GM12878 (cell line): ENCODE results near the gene ROBO1. TPM values are rescaled to one million over a fixed set of nuclear protein-coding genes. Genes with fewer than 3 reads are reported as not detected.

ENCODE experiments used
- ATAC-seq: fragments of 200-7000 bp; cut with Tn5 transposase; 3 replicates; pipeline ENCODE4 v1.9.1; 2020; ENCODE audit warnings: mild to moderate bottlenecking, moderate library complexity
- BruUV-seq: library from RNA; stranded (reverse); fragments of 400-500 nt; replicated peaks from 2 replicates; lab custom pipeline; 2021; lab: Mats Ljungman, UMichigan
- CTCF ChIA-PET: fragments of 300-600 bp; sonication (Branson Sonifier 250); formaldehyde crosslinking; extraction: SDS; loops from one replicate; lab custom pipeline; 2021; ENCODE audit warnings: inconsistent platforms; lab: Yijun Ruan, JAX
- POLR2A ChIA-PET: fragments of 350-600 bp; formaldehyde crosslinking; extraction: SDS; loops from one replicate; lab custom pipeline; 2021; ENCODE audit warnings: inconsistent platforms; lab: Charles Lee
- RAD21 ChIA-PET: fragments of 300-600 bp; sonication (Branson Sonifier 250); formaldehyde crosslinking; loops from one replicate; lab custom pipeline; 2023; ENCODE audit warnings: antibody characterized with exemption; ENCODE audit not compliant: unreplicated experiment; lab: Charles Lee
- SMC1A ChIA-PET: fragments of 300-600 bp; sonication (Branson Sonifier 250); formaldehyde crosslinking; loops from one replicate; lab custom pipeline; 2023; ENCODE audit not compliant: unreplicated experiment, uncharacterized antibody; lab: Charles Lee
- DNase-seq: peaks from one replicate; pipeline ENCODE4 v3.0.0-alpha.2; 2011; ENCODE audit warnings: low read depth, low spot score
- FAIRE-seq: peaks from 3 replicates; lab custom pipeline; 2011; peaks lifted over from hg19 to GRCh38; lab: Jason Lieb, UNC
- H2AFZ ChIP-seq: 2 replicates; pipeline ENCODE4 v1.6.0; 2011; ENCODE audit warnings: low read depth, low read length, control low read depth; ENCODE audit not compliant: control insufficient read depth
- H3K27ac ChIP-seq: 2 replicates; pipeline ENCODE4 v1.5.1; 2011; ENCODE audit warnings: control low read depth; ENCODE audit not compliant: control insufficient read depth, insufficient read depth
- H3K27me3 ChIP-seq, 2 experiments: replicated peaks in 1 of 2; 2 replicates each; pipeline versions ENCODE4 v1.6.0 to v1.6.1; 2011; ENCODE audit warnings: low read length in 1 of 2; ENCODE audit not compliant: control insufficient read depth in 2 of 2, insufficient read depth in 2 of 2
- H3K36me3 ChIP-seq, 2 experiments: 2 replicates each; pipeline ENCODE4 v1.5.1; 2011; ENCODE audit warnings: low read length in 1 of 2; ENCODE audit not compliant: control insufficient read depth in 2 of 2, insufficient read depth in 2 of 2
- H3K4me1 ChIP-seq: 2 replicates; pipeline ENCODE4 v1.6.1; 2011; ENCODE audit warnings: mild to moderate bottlenecking, low read length, moderate library complexity, mixed read lengths; ENCODE audit not compliant: control insufficient read depth, insufficient read depth
- H3K4me2 ChIP-seq: 2 replicates; pipeline ENCODE4 v1.6.0; 2011; ENCODE audit warnings: control low read depth; ENCODE audit not compliant: control insufficient read depth, insufficient read depth
- H3K4me3 ChIP-seq: fragments of 200-600 bp; sonication (generic); 2 replicates; pipeline ENCODE4 v1.5.1; 2016
- H3K79me2 ChIP-seq: 2 replicates; pipeline ENCODE4 v1.6.0; 2011; ENCODE audit warnings: low read length; ENCODE audit not compliant: control insufficient read depth, insufficient read depth
- H3K9ac ChIP-seq: 2 replicates; pipeline ENCODE4 v1.8.0; 2011; ENCODE audit warnings: low read length, control low read depth, mixed read lengths; ENCODE audit not compliant: control insufficient read depth, insufficient read depth
- H3K9me3 ChIP-seq: replicated peaks from 3 replicates; pipeline ENCODE4 v1.5.1; 2011; ENCODE audit warnings: mild to moderate bottlenecking, low read length; ENCODE audit not compliant: control insufficient read depth, insufficient read depth
- H4K20me1 ChIP-seq: 2 replicates; pipeline ENCODE4 v1.6.0; 2011; ENCODE audit not compliant: control insufficient read depth, insufficient read depth
- ATF7 ChIP-seq: fragments of 450-650 bp; IDR thresholded peaks from 2 replicates; pipeline ENCODE4 v1.6.1; 2016; ENCODE audit warnings: low read depth, mild to moderate bottlenecking
- EP300 ChIP-seq, 2 experiments: fragments of 150-350 bp in 1 of 2; IDR thresholded peaks; 2 replicates each; pipeline ENCODE4 v1.6.1; 2011 to 2012; ENCODE audit warnings: low read depth in 2 of 2, low read length in 2 of 2, borderline replicate concordance in 1 of 2, improper control_type of control experiment in 1 of 2, inconsistent platforms in 1 of 2; ENCODE audit not compliant: control insufficient read depth in 1 of 2
- MTA3 ChIP-seq: IDR thresholded peaks from 2 replicates; pipeline ENCODE4 v1.6.1; 2012; ENCODE audit warnings: low read length, inconsistent platforms, borderline replicate concordance
- MYB ChIP-seq: fragments of 150-350 bp; IDR thresholded peaks from 2 replicates; pipeline ENCODE4 v1.6.1; 2014; ENCODE audit warnings: mild to moderate bottlenecking, low read depth, low read length, borderline replicate concordance
- PAX8 ChIP-seq: fragments of 450-650 bp; IDR thresholded peaks from 2 replicates; pipeline ENCODE4 v1.6.1; 2017; ENCODE audit warnings: mild to moderate bottlenecking, moderate library complexity
- RAD51 ChIP-seq: fragments of 450-650 bp; IDR thresholded peaks from 2 replicates; pipeline ENCODE4 v1.6.1; 2016; ENCODE audit warnings: moderate library complexity, mild to moderate bottlenecking, inconsistent platforms
- RCOR1 ChIP-seq: conservative IDR thresholded peaks from 2 replicates; pipeline ENCODE4 v1.6.1; 2012; ENCODE audit warnings: low read depth, low read length, improper control_type of control experiment
- RUNX3 ChIP-seq: IDR thresholded peaks from 2 replicates; pipeline ENCODE4 v1.6.1; 2012; ENCODE audit warnings: low read length, inconsistent platforms
- SIX5 ChIP-seq: IDR thresholded peaks from 2 replicates; pipeline ENCODE4 v1.6.1; 2011; ENCODE audit warnings: mild to moderate bottlenecking, low read depth, low read length, moderate library complexity; ENCODE audit not compliant: severe bottlenecking
- SMAD1 ChIP-seq: fragments of 450-650 bp; IDR thresholded peaks from 2 replicates; pipeline ENCODE4 v1.6.1; 2018; ENCODE audit warnings: mild to moderate bottlenecking, low read depth; ENCODE audit not compliant: partially characterized antibody
- WGBS: methylation state at CpG from one replicate; pipeline ENCODE4 v1.1.6; 2016; ENCODE audit warnings: low lambda C conversion rate; ENCODE audit not compliant: insufficient replicate concordance, insufficient coverage; ENCODE audit errors: missing lambda C conversion rate; 5-methylcytosine and 5-hydroxymethylcytosine counted together
- in situ Hi-C: fragments of 300-500 bp; cut with MboI; formaldehyde crosslinking; loops from 9 replicates; pipeline ENCODE4 v1.14.3; 2018; ENCODE audit warnings: mixed read lengths
- intact Hi-C: fragments of 100-400 bp; cut with micrococcal nuclease; formaldehyde crosslinking; loops from one replicate; pipeline ENCODE4 v1.14.2; 2022; ENCODE audit not compliant: unreplicated experiment
- polyA plus RNA-seq, 11 experiments: library from polyadenylated mRNA; depleted of rRNA in 4 of 11; unstranded in 6 of 11; stranded (reverse) in 5 of 11; fragments of >200 nt; fragmentation: Nextera tagmentation in 4 of 11; fragmentation: Illumina TruSeq in 1 of 11; extraction: Ambion mirVana in 4 of 11; extraction: Trizol in 1 of 11; gene quantifications; 1 replicate in 1 of 11; 2 replicates in 10 of 11; pipeline versions ENCODE4 v1.2.1 to v1.2.3, GENCODE V29; 2011 to 2016; ENCODE audit warnings: inconsistent platforms in 2 of 11, missing spikeins in 2 of 11, low read depth in 1 of 11
- total RNA-seq, 4 experiments: library from RNA; depleted of rRNA in 3 of 4; stranded (reverse); fragments of >200 nt in 3 of 4; fragmentation: Illumina TruSeq in 1 of 4; extraction: Trizol in 1 of 4; gene quantifications; 2 replicates each; pipeline versions ENCODE4 v1.2.1 to v1.2.3, GENCODE V29; 2013 to 2021

Gene ROBO1
- total and polyA plus RNA-seq, 10 of the 15 experiments (the other 5 are each of a cell fraction or from before 2014, with no cell fraction given) = 0.29 to 46.5 (median 1.2) TPM

GRCh38 chr3:79211586-79212359, 556.0 kb downstream of the ROBO1 start:
- no TSS peak for BruUV-seq
- in situ Hi-C loops = no loop called here
- H3K27ac ChIP-seq = no peak overlapping the region
- H3K27me3 ChIP-seq = no peaks in the 10 kb centered on the region
- POLR2A ChIA-PET = no interaction called here
- H3K9ac ChIP-seq = no peak overlapping the region
- no peak for FAIRE-seq
- H3K4me1 ChIP-seq = no peaks in the 10 kb centered on the region
- H3K9me3 ChIP-seq = no peaks in the 10 kb centered on the region
- no peak overlapping the region for H3K4me3 ChIP-seq
- RAD21 ChIA-PET = no interaction called here
- no peak for DNase-seq
- SMC1A ChIA-PET = no interaction called here
- WGBS = 25% methylated on average over 12 of the region's 12 CpGs
- no peak overlapping the region for H2AFZ ChIP-seq
- no peaks in the 10 kb centered on the region for H3K79me2 ChIP-seq
- no peaks in the 10 kb centered on the region for H3K36me3 ChIP-seq
- intact Hi-C loops = no loop called here
- ATAC-seq = no peak
- CTCF ChIA-PET = interaction anchor here (1.3 kb wide), 1 partner anchor 12 kb away, joined by 4 read pairs; no protein-coding TSS in a partner anchor
- no peak overlapping the region for H3K4me2 ChIP-seq
- TF ChIP-seq EP300 (IDR thresholded peaks at IDR 0.05; ENCODE audit: borderline replicate concordance in 1 of 2, control insufficient read depth in 1 of 2, low read depth in 2 of 2, low read length in 2 of 2) = no peak
- no peak for TF ChIP-seq MYB
- TF ChIP-seq RUNX3 = no peak
- TF ChIP-seq PAX8 = no peak
- TF ChIP-seq MTA3 = no peak
- TF ChIP-seq SIX5 = no peak
- no peak for TF ChIP-seq ATF7
- TF ChIP-seq SMAD1 = no peak
- TF ChIP-seq RCOR1 = no peak
- TF ChIP-seq RAD51 = no peak
- H4K20me1 ChIP-seq = no peaks in the 10 kb centered on the region
